Testis (tissue), 3 donors: Measurements from ENCODE around the gene ORMDL2. TPM values are rescaled to one million over a fixed set of nuclear protein-coding genes. Genes with fewer than 3 reads are reported as not detected.

Experiments used
- DNase-seq: peaks from one replicate; pipeline ENCODE4 v3.0.0-alpha.2; 2019
- H3K27ac ChIP-seq, 2 donors: fragments of 200-600 bp; sonication (generic); one replicate each; pipeline ENCODE4 v1.5.1; 2019
- H3K27me3 ChIP-seq: fragments of 200-600 bp; sonication (generic); one replicate; pipeline ENCODE4 v1.5.1; 2019
- H3K36me3 ChIP-seq: fragments of 200-600 bp; sonication (generic); one replicate; pipeline ENCODE4 v1.5.1; 2017; ENCODE audit warnings: low read depth; ENCODE audit errors: missing control alignments
- H3K4me1 ChIP-seq: fragments of 200-600 bp; sonication (generic); one replicate; pipeline ENCODE4 v1.5.1; 2019
- H3K4me3 ChIP-seq, 2 donors: fragments of 200-600 bp; sonication (generic); one replicate each; pipeline ENCODE4 v1.5.1; 2017 to 2019
- H3K9me3 ChIP-seq: fragments of 200-600 bp; sonication (generic); one replicate; pipeline ENCODE4 v1.5.1; 2017
- CTCF ChIP-seq, 3 experiments: fragments of 450-650 bp in 2 of 3; fragments of 200-600 bp in 1 of 3; sonication (generic) in 1 of 3; IDR thresholded peaks; one replicate each; pipeline ENCODE4 v1.5.1; 2016 to 2019; ENCODE audit warnings: antibody characterized with exemption in 3 of 3, mild to moderate bottlenecking in 2 of 3, moderate library complexity in 1 of 3
- POLR2A ChIP-seq: fragments of 450-650 bp; IDR thresholded peaks from one replicate; pipeline ENCODE4 v1.6.1; 2017; ENCODE audit warnings: antibody characterized with exemption, mild to moderate bottlenecking, moderate library complexity
- WGBS, 2 donors: methylation state at CpG; one replicate each; pipeline ENCODE4 v1.1.5; 2018; 5-methylcytosine and 5-hydroxymethylcytosine counted together
- intact Hi-C: fragments of 100-400 bp; cut with DNase I; formaldehyde crosslinking; loops from one replicate; pipeline ENCODE4 v1.15.1; 2023; ENCODE audit warnings: low total_unique reads
- polyA plus RNA-seq: library from polyadenylated mRNA; stranded (reverse); fragments of 350-450 nt; fragmentation: Illumina TruSeq; extraction: RNeasy Lipid Tissue Mini Kit (QIAGEN cat#74804); gene quantifications from one replicate; pipeline ENCODE4 v1.2.3, GENCODE V29; 2014; ENCODE audit warnings: low read depth, low replicate concordance; ENCODE audit not compliant: insufficient read depth
- total RNA-seq, 2 donors: library from RNA; depleted of rRNA; stranded (reverse); fragments of >200 nt; gene quantifications; one replicate each; pipeline ENCODE4 v1.2.3, GENCODE V29; 2016

Gene ORMDL2
- total and polyA plus RNA-seq, 3 donors from 2014 or later = 16.2 to 82.4 (median 18.6) TPM

GRCh38 chr12:55816881-55817344 is 928 bp upstream of the ORMDL2 start:
- peak overlapping the region; percentile 89 to 93 for H3K4me3 ChIP-seq
- intact Hi-C loops = no loop called here
- WGBS, 2 donors = 0% methylated on average over 14 of the region's 14 CpGs
- peaks cover 21% of the 10 kb centered on the region for H3K4me1 ChIP-seq
- H3K27me3 ChIP-seq = no peaks in the 10 kb centered on the region
- TF ChIP-seq CTCF (IDR thresholded peaks at IDR 0.05) = no peak
- TF ChIP-seq POLR2A = no peak
- no peaks in the 10 kb centered on the region for H3K36me3 ChIP-seq
- DNase-seq = no peak
- H3K9me3 ChIP-seq = no peaks in the 10 kb centered on the region
- H3K27ac ChIP-seq = peak overlapping the region; percentile 93 to 94

GRCh38 chr12:55818140-55818728 is 393 bp downstream of the ORMDL2 start:
- H3K27ac ChIP-seq = peak overlapping the region; percentile 59 to 79
- no peaks in the 10 kb centered on the region for H3K36me3 ChIP-seq
- no peaks in the 10 kb centered on the region for H3K9me3 ChIP-seq
- 0 to 1% methylated on average over 16 to 17 of the region's 17 CpGs for WGBS, 2 donors
- H3K4me3 ChIP-seq = peak overlapping the region; percentile 89 to 93
- intact Hi-C loops = no loop called here
- no peaks in the 10 kb centered on the region for H3K27me3 ChIP-seq
- H3K4me1 ChIP-seq = peaks cover 21% of the 10 kb centered on the region
- DNase-seq = no peak
- no peak for TF ChIP-seq POLR2A
- TF ChIP-seq CTCF (IDR thresholded peaks at IDR 0.05) = no peak

- no peak overlapping the region for H3K4me3 ChIP-seq
Measured at GRCh38 chr12:55818886-55819285, 1.0 kb downstream of the ORMDL2 start.

GRCh38 chr12:55820679-55821078 is 2.8 kb downstream of the ORMDL2 start:
- Histone ChIP-seq H3K27ac (no peak overlapping the region), H3K36me3 (no peaks in the 10 kb centered on the region), H3K4me1 (peaks cover 15% of the 10 kb centered on the region), H3K27me3 (no peaks in the 10 kb centered on the region), H3K9me3 (no peaks in the 10 kb centered on the region), H3K4me3 (no peak overlapping the region)
- intact Hi-C loops = no loop called here
- DNase-seq = no peak
- no peak for TF ChIP-seq POLR2A
- peak in 1 of 3 experiments; percentile 25 for TF ChIP-seq CTCF (IDR thresholded peaks at IDR 0.05)
- 58 to 82% methylated on average over 1 of the region's 1 CpG for WGBS, 2 donors

More at GRCh38 chr12:55818886-55819285, 1.0 kb downstream of the ORMDL2 start:
- H3K36me3 ChIP-seq = no peaks in the 10 kb centered on the region
- H3K27me3 ChIP-seq = no peaks in the 10 kb centered on the region
- H3K9me3 ChIP-seq = no peaks in the 10 kb centered on the region
- 58 to 60% methylated on average over 6 of the region's 6 CpGs for WGBS, 2 donors
- peaks cover 21% of the 10 kb centered on the region for H3K4me1 ChIP-seq
- no peak overlapping the region for H3K27ac ChIP-seq
- TF ChIP-seq CTCF (IDR thresholded peaks at IDR 0.05) (no peak), POLR2A (no peak)
- no peak for DNase-seq
- intact Hi-C loops = no loop called here

GRCh38 chr12:55822228-55822627 is 4.4 kb downstream of the ORMDL2 start:
- H3K27ac ChIP-seq = no peak overlapping the region
- H3K4me1 ChIP-seq = peaks cover 7% of the 10 kb centered on the region
- H3K4me3 ChIP-seq = no peak overlapping the region
- no peaks in the 10 kb centered on the region for H3K27me3 ChIP-seq
- no peaks in the 10 kb centered on the region for H3K36me3 ChIP-seq
- H3K9me3 ChIP-seq = no peaks in the 10 kb centered on the region
- 38 to 56% methylated on average over 6 of the region's 6 CpGs for WGBS, 2 donors
- TF ChIP-seq POLR2A = no peak
- TF ChIP-seq CTCF (IDR thresholded peaks at IDR 0.05) = peak in 1 of 3 experiments; percentile 5
- DNase-seq = no peak
- intact Hi-C loops = no loop called here
